Measurements from ENCODE around the gene ZSCAN23.
A peak's percentile ranks its signal among the peaks of the same experiment; 100 is the strongest.
"Not testable (repeated sequence)": the region's sequence is repeated elsewhere in the genome, so short reads cannot be mapped to it uniquely, and the experiment has no call there.

The ZSCAN23 gene

DNA sequence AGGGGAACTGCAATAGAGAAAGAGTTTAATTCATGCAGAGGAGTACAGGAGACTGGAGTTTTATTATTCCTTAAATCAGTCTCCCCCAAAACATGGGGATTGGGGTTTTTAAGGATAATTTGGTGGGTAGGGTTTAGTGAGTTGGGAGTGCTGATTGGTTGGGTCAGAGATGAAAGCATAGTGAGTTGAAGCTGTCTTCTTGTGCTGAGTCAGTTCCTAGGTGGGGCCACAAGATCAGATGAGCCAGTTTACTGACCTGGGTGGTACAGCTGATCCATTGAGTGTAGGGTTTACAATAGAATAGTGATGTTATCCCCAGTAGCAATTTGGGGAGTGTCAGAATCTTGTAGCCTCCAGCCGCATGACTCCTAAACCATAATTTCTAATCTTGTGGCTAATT lies 43.2 kb upstream of the ZSCAN23 start:
- H3K27ac ChIP-seq: no peak overlapping the region
- POLR2A ChIA-PET (ENCODE audit: low non-redundant PET): no interaction called here
- CTCF ChIA-PET: interaction anchor here (0.6 kb wide), 1 partner anchor 9 kb away, joined by 3 read pairs; no protein-coding TSS in a partner anchor
- no peak for DNase-seq (ENCODE audit: low spot score)
- TF ChIP-seq, protein P1, sequence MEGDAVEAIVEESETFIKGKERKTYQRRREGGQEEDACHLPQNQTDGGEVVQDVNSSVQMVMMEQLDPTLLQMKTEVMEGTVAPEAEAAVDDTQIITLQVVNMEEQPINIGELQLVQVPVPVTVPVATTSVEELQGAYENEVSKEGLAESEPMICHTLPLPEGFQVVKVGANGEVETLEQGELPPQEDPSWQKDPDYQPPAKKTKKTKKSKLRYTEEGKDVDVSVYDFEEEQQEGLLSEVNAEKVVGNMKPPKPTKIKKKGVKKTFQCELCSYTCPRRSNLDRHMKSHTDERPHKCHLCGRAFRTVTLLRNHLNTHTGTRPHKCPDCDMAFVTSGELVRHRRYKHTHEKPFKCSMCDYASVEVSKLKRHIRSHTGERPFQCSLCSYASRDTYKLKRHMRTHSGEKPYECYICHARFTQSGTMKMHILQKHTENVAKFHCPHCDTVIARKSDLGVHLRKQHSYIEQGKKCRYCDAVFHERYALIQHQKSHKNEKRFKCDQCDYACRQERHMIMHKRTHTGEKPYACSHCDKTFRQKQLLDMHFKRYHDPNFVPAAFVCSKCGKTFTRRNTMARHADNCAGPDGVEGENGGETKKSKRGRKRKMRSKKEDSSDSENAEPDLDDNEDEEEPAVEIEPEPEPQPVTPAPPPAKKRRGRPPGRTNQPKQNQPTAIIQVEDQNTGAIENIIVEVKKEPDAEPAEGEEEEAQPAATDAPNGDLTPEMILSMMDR (conservative IDR thresholded peaks at IDR 0.05; ENCODE audit: low read depth): no peak

DNA sequence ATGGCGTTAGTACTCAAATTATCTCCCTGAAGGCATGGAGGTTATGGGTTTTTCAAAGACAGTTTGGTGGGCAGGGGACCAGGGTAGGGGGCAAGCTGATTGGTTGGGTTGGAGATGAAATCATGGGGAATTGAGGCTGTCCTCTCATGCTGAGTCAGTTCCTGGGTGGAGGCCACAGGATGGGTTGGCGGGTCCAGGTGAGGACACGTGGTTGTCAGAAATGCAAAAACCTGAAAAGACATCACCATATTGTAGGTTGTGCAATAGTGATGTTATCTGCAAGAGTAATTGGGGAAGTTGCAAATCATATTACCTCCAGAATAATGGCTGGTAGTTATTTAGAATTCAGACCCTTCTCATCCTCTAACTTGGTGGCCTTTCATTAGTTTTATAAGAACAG lies 42.2 kb upstream of the ZSCAN23 start:
- ChIA-PET CTCF (no interaction called here), POLR2A (ENCODE audit: low non-redundant PET) (no interaction called here)
- TF ChIP-seq, protein P1 (conservative IDR thresholded peaks at IDR 0.05; ENCODE audit: low read depth): no peak
- DNase-seq (ENCODE audit: low spot score): no peak
- no peak overlapping the region for H3K27ac ChIP-seq

DNA sequence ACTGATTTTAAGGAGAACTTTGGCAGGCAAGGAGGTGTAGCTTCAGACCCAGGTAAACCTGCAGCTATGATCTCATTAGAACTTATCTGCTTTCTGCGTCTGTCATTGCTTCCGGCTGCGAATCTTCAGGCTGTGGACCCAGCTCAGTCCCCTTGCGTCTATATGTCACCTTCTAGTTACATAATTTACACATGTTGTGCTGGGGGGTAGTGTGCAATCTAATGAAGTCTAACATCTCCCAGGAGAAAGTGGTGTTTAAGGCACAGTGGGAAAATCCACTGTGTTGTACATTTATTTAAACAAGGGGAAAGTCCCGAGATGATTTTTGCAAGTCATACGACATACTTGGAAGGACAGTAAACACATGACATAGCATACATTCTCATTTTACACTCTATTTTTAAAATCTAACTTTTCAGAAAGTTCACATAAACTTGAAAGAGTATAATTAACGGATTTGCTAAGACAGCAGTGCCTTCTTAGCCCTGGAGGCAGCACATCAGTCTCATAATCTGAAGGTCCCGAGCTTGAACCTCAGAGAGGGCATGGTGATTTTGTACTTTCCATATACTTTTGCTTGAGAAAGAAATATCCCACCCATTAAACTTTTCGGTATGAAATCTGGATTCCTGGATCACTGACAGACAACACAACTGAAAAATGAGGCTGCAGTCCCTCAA lies 37.1 kb upstream of the ZSCAN23 start:
- ChIA-PET CTCF (no interaction called here), POLR2A (ENCODE audit: low non-redundant PET) (no interaction called here)
- DNase-seq (ENCODE audit: low spot score): no peak
- TF ChIP-seq, protein P1 (conservative IDR thresholded peaks at IDR 0.05; ENCODE audit: low read depth): no peak
- no peak overlapping the region for H3K27ac ChIP-seq

DNA sequence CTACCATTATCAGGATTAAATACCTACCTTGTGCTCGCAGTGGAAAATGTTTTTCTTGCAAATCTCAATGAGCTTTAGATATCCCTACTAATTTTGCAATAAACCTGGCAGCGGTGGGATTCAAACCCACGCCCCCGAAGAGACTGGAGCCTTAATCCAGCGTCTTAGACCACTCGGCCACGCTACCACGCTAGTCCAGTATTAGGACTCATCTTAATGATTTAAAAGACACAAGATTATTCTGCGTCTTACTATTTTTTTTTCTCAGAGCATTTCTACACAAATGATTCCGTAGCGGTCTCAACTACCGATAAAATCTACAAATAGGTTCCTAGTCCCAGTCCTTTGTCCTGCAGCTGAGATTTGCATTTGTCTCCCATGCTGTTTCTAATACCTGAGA lies 35.2 kb upstream of the ZSCAN23 start:
- no peak overlapping the region for H3K27ac ChIP-seq
- ChIA-PET CTCF (no interaction called here), POLR2A (ENCODE audit: low non-redundant PET) (no interaction called here)
- TF ChIP-seq, protein P1 (conservative IDR thresholded peaks at IDR 0.05; ENCODE audit: low read depth): no peak
- no peak for DNase-seq (ENCODE audit: low spot score)

DNA sequence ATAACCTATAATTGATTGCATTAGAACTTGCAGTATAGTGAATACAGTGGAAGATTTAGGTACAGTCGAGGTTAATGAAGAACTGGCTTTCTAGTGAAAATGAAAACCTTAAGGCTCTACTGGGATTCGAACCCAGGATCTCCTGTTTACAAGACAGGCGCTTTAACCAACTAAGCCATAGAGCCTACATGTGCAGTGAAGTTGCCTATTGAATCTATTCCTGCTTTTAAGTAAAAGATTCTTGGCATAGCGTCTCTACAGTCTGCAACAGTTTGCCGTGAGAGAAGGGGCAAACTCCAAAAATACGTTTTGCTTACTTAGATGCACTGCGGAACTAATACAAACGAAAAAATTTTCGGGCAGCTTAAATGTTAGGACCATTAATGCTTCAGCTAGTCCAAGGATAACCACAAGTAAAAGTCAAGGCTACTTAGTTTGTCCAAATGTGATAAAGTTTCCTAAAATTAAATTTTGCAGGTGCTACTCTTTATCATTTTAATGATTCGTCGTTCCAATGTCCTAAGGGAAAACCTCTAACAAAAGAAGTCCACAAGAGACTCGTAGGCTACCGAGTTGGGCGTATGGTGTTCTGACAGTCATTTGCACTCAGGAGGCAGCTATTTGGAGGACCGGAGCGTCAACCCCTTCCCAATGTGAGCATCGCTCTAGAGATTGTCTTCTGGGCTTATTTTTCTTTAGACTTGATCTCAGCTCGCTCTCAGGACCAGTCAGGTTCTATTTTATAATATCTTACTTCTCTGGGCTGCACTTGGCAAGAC lies 31.3 kb upstream of the ZSCAN23 start:
- ChIA-PET CTCF (interaction anchor here (0.5 to 0.8 kb wide), 3 partner anchors 102 to 380 kb away, joined by 3 to 4 read pairs (median 3); no protein-coding TSS in a partner anchor), POLR2A (ENCODE audit: low non-redundant PET) (no interaction called here)
- peak; percentile 40 for DNase-seq (ENCODE audit: low spot score)
- H3K27ac ChIP-seq: no peak overlapping the region
- TF ChIP-seq, protein P1 (conservative IDR thresholded peaks at IDR 0.05; ENCODE audit: low read depth): no peak

DNA sequence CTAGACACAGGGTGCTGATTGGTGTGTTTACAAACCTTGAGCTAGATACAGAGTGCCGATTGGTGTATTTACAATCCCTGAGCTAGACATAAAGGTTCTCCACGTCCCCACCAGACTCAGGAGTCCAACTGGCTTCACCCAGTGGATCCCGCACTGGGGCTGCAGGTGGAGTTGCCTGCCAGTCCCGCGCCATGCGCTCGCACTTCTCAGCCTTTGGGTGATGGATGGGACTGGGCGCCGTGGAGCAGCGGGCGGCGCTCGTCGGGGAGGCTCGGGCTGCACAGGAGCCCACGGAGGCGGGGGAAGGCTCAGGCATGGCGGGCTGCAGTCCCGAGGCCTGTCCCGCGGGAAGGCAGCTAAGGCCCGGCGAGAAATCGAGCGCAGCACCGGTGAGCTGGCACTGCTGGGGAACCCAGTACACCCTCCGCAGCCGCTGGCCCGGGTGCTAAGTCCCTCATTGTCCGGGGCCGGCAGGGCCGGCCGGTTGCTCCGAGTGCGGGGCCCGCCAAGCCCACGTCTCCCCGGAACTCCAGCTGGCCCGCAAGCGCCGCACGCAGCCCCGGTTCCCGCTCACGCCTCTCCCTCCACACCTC lies 26.0 kb upstream of the ZSCAN23 start:
- CTCF ChIA-PET; DNase-seq (ENCODE audit: low spot score); POLR2A ChIA-PET (ENCODE audit: low non-redundant PET); H3K27ac ChIP-seq: not testable (repeated sequence)

DNA sequence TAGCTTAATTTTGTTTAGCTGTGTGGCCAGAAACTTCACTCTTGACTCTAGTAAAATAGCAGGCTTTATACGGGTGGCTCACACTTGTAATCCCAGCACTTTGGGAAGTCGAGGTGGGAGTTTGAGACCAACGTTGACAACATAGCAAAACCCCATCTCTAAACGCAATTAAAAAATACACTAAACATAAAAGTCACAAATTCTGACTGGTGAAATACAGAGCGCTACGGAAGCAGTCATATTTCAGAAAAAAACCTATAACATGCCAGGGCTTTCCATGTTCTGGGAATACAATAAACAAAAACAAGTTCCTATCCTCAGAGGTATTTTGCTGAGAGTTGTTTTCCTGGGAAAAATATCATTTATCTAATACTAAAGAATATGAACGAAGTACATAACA lies 24.8 kb upstream of the ZSCAN23 start:
- POLR2A ChIA-PET (ENCODE audit: low non-redundant PET): no interaction called here

More for the DNA sequence above, 24.8 kb upstream of the ZSCAN23 start:
- TF ChIP-seq, protein P1 (conservative IDR thresholded peaks at IDR 0.05; ENCODE audit: low read depth): no peak
- CTCF ChIA-PET: no interaction called here
- H3K27ac ChIP-seq: no peak overlapping the region
- DNase-seq (ENCODE audit: low spot score): no peak

Measured in RWPE1 (cell line).